ENCODE measurements around the gene PAK5. TPM values are rescaled to one million over a fixed set of nuclear protein-coding genes. Genes with fewer than 3 reads are reported as not detected.

The PAK5 gene
- total RNA-seq, 4 donors from 2014 or later: 0.05 to 6.6 (median 0.54) TPM; not detected in 1

Other genes with a start within 250 kb of the PAK5 start
- gene ANKEF1, start 195.9 kb upstream of the PAK5 start, total RNA-seq: 1 to 10 TPM in 1 of 4 donors, under 1 TPM in 3; 0.47 to 1.3 (median 0.84) TPM